MCF 10A (cell line): ENCODE data around the gene MRNIP. TPM values are rescaled to one million over a fixed set of nuclear protein-coding genes. Genes with fewer than 3 reads are reported as not detected.

Source experiments
- BruUV-seq: library from RNA; stranded (reverse); fragments of 400-500 nt; replicated peaks from 2 replicates; lab custom pipeline; 2021; lab: Mats Ljungman, UMichigan
- CTCF ChIA-PET: fragments of 300-600 bp; sonication (Branson Sonifier 250); formaldehyde crosslinking; extraction: SDS; loops from one replicate; lab custom pipeline; 2021; ENCODE audit warnings: antibody characterized with exemption, inconsistent platforms; lab: Yijun Ruan, JAX
- POLR2A ChIA-PET: fragments of 300-600, 350-650 bp; sonication (Branson Sonifier 250); formaldehyde crosslinking; extraction: SDS; loops from one replicate; lab custom pipeline; 2020; ENCODE audit warnings: antibody characterized with exemption, inconsistent platforms; lab: Yijun Ruan, JAX
- DNase-seq: peaks from one replicate; pipeline ENCODE4 v3.0.0-alpha.2; 2018; ENCODE audit not compliant: unreplicated experiment
- H3K27ac Mint-ChIP-seq: one replicate; pipeline ENCODE4 v1.8.0; 2022; ENCODE audit warnings: mild to moderate bottlenecking, low read depth, mixed read lengths; ENCODE audit not compliant: unreplicated experiment
- H3K27me3 Mint-ChIP-seq: one replicate; pipeline ENCODE4 v1.8.0; 2022; ENCODE audit warnings: mixed read lengths; ENCODE audit not compliant: insufficient read depth, unreplicated experiment
- H3K36me3 Mint-ChIP-seq: one replicate; pipeline ENCODE4 v1.8.0; 2022; ENCODE audit warnings: mild to moderate bottlenecking, moderate library complexity, mixed read lengths; ENCODE audit not compliant: insufficient read depth, unreplicated experiment
- H3K4me1 Mint-ChIP-seq: one replicate; pipeline ENCODE4 v1.8.0; 2022; ENCODE audit warnings: mixed read lengths; ENCODE audit not compliant: insufficient read depth, unreplicated experiment
- H3K4me3 Mint-ChIP-seq: one replicate; pipeline ENCODE4 v1.8.0; 2022; ENCODE audit warnings: mild to moderate bottlenecking, moderate library complexity, mixed read lengths; ENCODE audit not compliant: unreplicated experiment
- H3K9me3 Mint-ChIP-seq: one replicate; pipeline ENCODE4 v1.8.0; 2022; ENCODE audit warnings: mixed read lengths; ENCODE audit not compliant: unreplicated experiment
- CTCF ChIP-seq: fragments of 200-600 bp; IDR thresholded peaks from one replicate; pipeline ENCODE4 v1.8.0; 2022; ENCODE audit warnings: antibody characterized with exemption, mild to moderate bottlenecking; ENCODE audit not compliant: unreplicated experiment
- intact Hi-C: fragments of 100-400 bp; cut with micrococcal nuclease; formaldehyde crosslinking; loops from 2 replicates; pipeline ENCODE4 v1.14.1; 2022
- total RNA-seq: library from RNA; stranded (reverse); gene quantifications from 2 replicates; pipeline ENCODE4 v1.2.3, GENCODE V29; 2022

Gene MRNIP
- total RNA-seq, 1 experiment from 2014 or later, result 42.8 TPM

DNA sequence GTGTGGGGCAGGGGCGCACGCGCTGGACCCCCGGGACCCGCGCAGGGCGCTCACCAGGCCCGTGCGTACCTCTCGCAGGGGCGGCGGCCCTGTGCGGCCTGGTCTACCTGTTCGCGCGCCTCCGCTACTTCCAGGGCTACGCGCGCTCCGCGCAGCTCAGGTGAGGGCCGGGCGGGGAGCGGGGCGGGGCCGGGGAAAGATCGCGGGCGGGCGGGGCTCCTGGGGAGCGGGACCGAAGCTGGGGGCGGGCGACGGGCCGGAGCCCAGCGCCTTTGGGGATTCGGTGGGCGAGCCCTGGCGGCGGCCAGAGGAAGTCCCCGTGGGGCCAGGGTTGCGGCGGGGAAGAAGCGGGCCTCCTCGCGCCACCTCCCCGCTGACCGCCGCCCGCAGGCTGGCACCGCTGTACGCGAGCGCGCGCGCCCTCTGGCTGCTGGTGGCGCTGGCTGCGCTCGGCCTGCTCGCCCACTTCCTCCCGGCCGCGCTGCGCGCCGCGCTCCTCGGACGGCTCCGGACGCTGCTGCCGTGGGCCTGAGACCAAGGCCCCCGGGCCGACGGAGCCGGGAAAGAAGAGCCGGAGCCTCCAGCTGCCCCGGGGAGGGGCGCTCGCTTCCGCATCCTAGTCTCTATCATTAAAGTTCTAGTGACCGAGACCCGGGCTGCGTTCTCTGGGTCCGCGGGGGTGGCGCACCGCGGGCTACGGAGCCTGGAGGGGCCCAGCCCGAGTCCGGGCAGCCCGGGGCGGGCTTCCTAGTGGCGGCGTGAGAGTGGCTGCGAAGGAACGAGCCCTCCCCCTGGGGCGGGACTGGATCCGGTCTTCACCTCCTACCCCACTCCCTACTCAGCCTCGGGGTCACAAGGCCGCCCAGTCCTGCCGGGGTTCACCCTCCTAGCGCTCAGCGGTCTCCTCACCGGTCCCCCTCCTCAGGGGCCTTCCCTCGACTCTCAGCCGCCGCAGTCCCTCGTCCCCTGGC is 62.5 kb downstream of the MRNIP start:
- no TSS peak for BruUV-seq
- peaks cover 39% of the 10 kb centered on the region for H3K36me3 Mint-ChIP-seq
- CTCF ChIA-PET, result interaction anchor here (0.5 to 3.6 kb wide), 18 partner anchors 10 to 206 kb away, joined by 3 to 42 read pairs (median 4); partner anchors contain the start of genes CBY3 and SQSTM1
- peaks cover 8% of the 10 kb centered on the region for H3K4me1 Mint-ChIP-seq
- peak overlapping the region; percentile 71 for H3K4me3 Mint-ChIP-seq
- H3K9me3 Mint-ChIP-seq, result no peaks in the 10 kb centered on the region
- peak; percentile 88 for DNase-seq
- POLR2A ChIA-PET, result interaction anchor here (0.6 to 4.8 kb wide), 23 partner anchors 9 to 329 kb away, joined by 3 to 37 read pairs (median 4); partner anchors contain the start of genes HNRNPH1, MAML1, MRNIP and SQSTM1
- peak; percentile 86 for TF ChIP-seq CTCF
- H3K27ac Mint-ChIP-seq, result peak overlapping the region; percentile 26
- no peaks in the 10 kb centered on the region for H3K27me3 Mint-ChIP-seq
- intact Hi-C loops, result loop anchor here (1.0 to 2.0 kb wide), 3 partner anchors 33 to 111 kb away; partner anchors contain the start of genes MAML1 and TBC1D9B

GRCh38 chr5:179795049-179795862 is 63.4 kb downstream of the MRNIP start:
- H3K4me3 Mint-ChIP-seq, result peak overlapping the region; percentile 71
- H3K9me3 Mint-ChIP-seq, result no peaks in the 10 kb centered on the region
- DNase-seq, result peak; percentile 80
- CTCF ChIA-PET, result interaction anchor here (0.6 to 3.6 kb wide), 12 partner anchors 10 to 221 kb away, joined by 3 to 42 read pairs (median 6); partner anchors contain the start of genes CBY3 and SQSTM1
- peaks cover 8% of the 10 kb centered on the region for H3K4me1 Mint-ChIP-seq
- TF ChIP-seq CTCF, result no peak
- BruUV-seq, result no TSS peak
- no peaks in the 10 kb centered on the region for H3K27me3 Mint-ChIP-seq
- POLR2A ChIA-PET, result interaction anchor here (0.6 to 4.8 kb wide), 25 partner anchors 8 to 1186 kb away, joined by 3 to 37 read pairs (median 4); partner anchors contain the start of genes MAML1, MRNIP and SQSTM1
- intact Hi-C loops, result no loop called here
- H3K36me3 Mint-ChIP-seq, result peaks cover 31% of the 10 kb centered on the region
- H3K27ac Mint-ChIP-seq, result no peak overlapping the region

GRCh38 chr5:179794575-179794974 is 64.0 kb downstream of the MRNIP start:
- intact Hi-C loops, result no loop called here
- Mint-ChIP-seq H3K4me1 (peaks cover 8% of the 10 kb centered on the region), H3K9me3 (no peaks in the 10 kb centered on the region), H3K27ac (no peak overlapping the region), H3K27me3 (no peaks in the 10 kb centered on the region), H3K4me3 (peak overlapping the region; percentile 71), H3K36me3 (peaks cover 25% of the 10 kb centered on the region)
- CTCF ChIA-PET, result interaction anchor here (0.6 to 3.6 kb wide), 7 partner anchors 8 to 220 kb away, joined by 3 to 28 read pairs (median 5); no protein-coding TSS in a partner anchor
- POLR2A ChIA-PET, result interaction anchor here (0.6 to 4.8 kb wide), 13 partner anchors 11 to 1185 kb away, joined by 3 to 37 read pairs (median 5); partner anchors contain the start of gene MAML1
- DNase-seq, result no peak
- no TSS peak for BruUV-seq
- no peak for TF ChIP-seq CTCF
